AG09309 (cell line): ENCODE measurements around the gene BBS12.

Experiments
- DNase-seq: peaks from one replicate; pipeline ENCODE4 v3.0.0-alpha.2; 2010; ENCODE audit warnings: low read depth
- H3K4me3 ChIP-seq: 2 replicates; pipeline ENCODE4 v1.5.1; 2011; ENCODE audit warnings: mild to moderate bottlenecking, low read depth, low read length, moderate library complexity; ENCODE audit not compliant: control insufficient read depth
- CTCF ChIP-seq: IDR thresholded peaks from 2 replicates; pipeline ENCODE4 v1.5.1; 2011; ENCODE audit warnings: mild to moderate bottlenecking, low read depth, low read length, inconsistent platforms; ENCODE audit not compliant: insufficient read depth, control insufficient read depth; ENCODE audit errors: missing control alignments

BBS12 gene

DNA sequence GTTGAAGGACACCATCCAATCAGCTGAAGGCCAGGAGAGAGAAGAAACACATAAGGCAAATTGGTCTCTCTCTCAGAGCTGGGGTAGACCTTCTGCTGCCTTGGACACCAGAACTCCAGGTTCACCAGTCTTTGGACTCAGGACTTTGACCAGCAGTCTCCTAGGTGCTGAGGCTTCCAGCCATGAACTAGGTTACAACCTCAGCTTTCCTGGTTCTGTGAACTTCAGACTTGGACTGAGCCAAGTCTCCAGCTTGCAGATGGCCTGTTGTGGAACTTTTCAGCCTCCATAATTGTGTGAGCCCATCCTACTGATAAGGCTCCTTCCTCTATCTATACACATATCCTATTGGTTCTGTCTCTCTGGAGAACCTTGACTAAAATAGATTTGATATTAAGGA, 20.6 kb upstream of the BBS12 start:
- TF ChIP-seq CTCF = no peak
- DNase-seq = no peak
- H3K4me3 ChIP-seq = no peak overlapping the region

DNA sequence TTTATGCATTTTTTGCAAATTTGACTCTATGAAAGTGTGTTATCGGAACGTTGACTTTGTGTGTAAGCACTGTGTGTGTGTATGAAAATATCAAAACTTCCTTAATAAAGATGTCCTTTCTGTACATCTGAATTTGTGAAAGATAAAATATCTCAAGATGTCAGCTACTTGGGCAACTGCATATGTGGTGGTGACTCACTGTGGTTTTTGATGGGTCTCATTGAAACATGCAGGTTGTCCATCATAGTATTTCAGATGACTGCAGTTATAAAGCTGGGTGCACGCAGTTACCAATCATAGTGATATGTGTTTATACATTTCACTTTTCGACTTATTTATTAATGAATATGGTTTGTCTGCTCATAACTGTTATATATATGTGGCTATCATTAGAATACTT, 19.7 kb upstream of the BBS12 start:
- no peak for DNase-seq
- no peak overlapping the region for H3K4me3 ChIP-seq
- no peak for TF ChIP-seq CTCF

DNA sequence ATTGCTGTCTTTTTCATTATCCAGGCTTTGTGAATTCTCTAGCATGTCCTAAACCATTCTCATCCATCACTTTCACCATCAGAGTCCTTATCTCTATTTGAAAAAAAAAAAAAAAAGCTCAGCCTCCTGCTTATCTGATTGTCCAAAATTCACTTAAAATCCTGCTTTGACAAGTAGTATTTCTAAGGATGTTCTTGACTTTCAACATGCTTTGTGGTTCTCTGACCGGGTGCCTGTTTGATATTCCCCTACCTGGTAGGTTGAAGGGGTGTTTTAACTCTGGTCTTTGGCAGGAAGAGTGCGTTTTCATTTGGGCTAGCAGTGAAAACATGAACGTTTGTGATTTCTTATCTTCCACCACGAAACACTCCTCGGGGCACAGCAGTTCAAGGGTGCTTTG, 17.3 kb upstream of the BBS12 start:
- TF ChIP-seq CTCF = no peak
- DNase-seq = no peak
- no peak overlapping the region for H3K4me3 ChIP-seq

DNA sequence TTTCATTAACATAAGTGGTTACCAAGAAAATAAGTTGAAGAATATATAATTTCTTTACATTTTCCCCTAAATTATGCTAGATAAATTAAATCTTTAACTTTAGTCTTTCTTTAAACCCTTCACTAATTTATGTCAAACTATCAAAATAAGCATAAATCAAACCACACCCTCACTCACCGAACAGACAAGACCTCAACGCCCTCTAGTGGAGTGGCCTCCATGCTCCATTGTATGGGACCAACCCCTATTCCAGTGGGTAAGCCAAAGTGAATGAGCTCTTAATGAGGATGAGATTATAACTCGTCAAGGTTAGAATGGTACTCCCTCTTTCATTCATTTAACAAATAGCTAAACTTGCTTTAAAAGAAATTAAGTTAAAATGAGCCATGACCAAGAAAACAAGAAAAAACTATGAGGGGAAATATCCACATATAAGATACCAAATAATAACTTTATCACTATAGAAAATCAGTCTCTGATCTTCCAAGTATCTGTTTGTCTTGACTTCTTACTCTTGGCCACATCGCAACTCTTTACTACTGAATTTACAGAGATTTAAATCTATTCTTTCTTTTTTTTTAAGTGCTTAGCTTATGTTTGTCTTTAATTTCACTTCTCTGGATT, 15.6 kb upstream of the BBS12 start:
- no peak for DNase-seq
- H3K4me3 ChIP-seq = no peak overlapping the region
- peak; percentile 93 for TF ChIP-seq CTCF

DNA sequence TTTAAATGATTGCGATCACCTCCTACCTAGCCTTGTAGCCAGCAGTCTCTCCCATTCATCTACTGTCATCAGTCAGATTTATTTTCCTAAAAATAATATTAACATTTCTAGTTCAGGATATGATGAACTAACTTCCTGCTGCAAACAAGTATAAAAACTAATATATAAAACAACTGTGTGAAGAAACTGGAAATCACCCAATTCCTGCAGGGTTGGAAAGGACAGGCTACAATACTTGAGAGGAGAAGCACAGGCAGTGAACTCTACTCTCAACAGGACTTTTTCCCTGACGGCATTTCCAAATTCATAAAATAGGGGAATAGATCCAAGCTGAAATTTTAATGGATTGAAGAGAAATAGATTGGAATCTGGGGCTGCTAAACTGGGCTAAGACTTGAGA, 14.2 kb upstream of the BBS12 start:
- TF ChIP-seq CTCF = no peak

DNA sequence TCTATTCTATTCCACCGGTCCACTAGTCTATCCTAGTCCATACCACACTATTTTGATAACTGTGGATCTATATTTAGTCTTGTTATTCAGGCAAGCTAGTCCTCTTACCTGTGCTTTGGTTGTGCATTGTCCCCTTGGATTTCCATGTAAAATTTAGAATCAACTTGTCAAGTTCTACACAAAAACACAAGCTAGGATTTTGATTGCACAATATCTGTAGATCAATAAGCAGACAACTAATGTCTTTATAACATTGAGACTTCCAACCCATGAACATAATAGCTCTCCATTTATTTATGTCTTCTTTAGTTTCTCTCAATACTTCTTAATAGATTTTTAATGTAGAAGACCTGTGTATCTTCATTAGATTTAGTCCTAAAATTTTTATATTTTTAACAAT, 10.2 kb upstream of the BBS12 start:
- H3K4me3 ChIP-seq = no peak overlapping the region
- no peak for DNase-seq
- TF ChIP-seq CTCF = no peak

More for the DNA sequence above, 14.2 kb upstream of the BBS12 start:
- H3K4me3 ChIP-seq = no peak overlapping the region
- DNase-seq = no peak

GRCh38 chr4:122728856-122729255, 3.6 kb upstream of the BBS12 start:
- no peak overlapping the region for H3K4me3 ChIP-seq
- TF ChIP-seq CTCF = no peak
- no peak for DNase-seq
